ENCODE measurements around the gene CPNE7. TPM values are rescaled to one million over a fixed set of nuclear protein-coding genes. Genes with fewer than 3 reads are reported as not detected.

CPNE7 gene
- 1 to 10 TPM; 1.1 to 1.8 (median 1.2) TPM for total RNA-seq
- 0.97 TPM for total RNA-seq (2013)

DNA sequence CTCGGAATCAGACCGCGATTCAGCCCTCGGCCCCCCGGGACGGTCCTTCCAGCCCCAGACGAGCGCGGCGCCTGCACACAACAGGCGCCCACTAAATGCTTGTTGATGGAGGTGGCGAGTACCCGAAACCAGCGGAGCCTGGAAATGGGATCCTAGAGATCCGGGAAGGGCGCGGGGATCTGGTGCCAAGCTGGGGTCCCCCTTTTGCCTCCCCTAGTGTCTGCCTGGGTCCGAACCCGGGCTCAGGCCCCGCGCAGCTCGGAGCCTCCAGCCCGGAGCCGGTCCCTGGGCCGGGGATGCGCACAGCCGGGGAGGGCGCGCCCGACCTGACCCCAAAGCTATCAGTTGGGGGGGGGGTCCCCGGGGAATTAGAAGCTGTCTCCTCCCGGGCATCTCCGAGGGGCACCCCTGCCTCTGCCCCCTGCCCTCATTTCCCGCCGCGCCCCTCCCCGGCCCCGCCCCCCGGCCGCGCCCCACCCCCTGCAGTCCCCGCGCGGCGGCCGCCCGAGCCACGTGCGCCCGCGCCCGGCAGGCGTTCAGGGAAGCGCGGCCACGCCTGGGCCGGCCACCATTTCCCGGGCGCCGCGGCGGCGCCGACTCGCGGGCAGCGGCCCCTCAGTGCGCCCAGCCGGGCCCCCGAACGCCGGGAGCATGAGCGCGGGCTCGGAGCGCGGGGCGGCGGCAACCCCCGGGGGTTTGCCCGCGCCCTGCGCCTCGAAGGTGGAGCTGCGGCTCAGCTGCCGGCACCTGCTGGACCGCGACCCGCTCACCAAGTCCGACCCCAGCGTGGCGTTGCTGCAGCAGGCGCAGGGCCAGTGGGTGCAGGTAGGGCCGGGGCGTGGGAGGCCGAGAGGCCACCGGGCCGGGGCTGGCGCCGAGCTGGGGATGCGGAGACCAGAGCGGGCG is at the start of gene CPNE7:
Gene CPNE7, plus strand, starts transcription at position 512 of the 906 bp plus-strand sequence. Its CDS starts 140 bp downstream, at position 652.
- Histone ChIP-seq H3K27me3 (ENCODE audit: control insufficient read depth, insufficient read depth, low read length) (peaks cover 14% of the 10 kb centered on the region), H3K36me3 (ENCODE audit: control insufficient read depth, insufficient read depth, low read length) (no peaks in the 10 kb centered on the region), H3K4me3 (ENCODE audit: low read length) (peak within 1 kb of the TSS; percentile 14), H3K9me3 (ENCODE audit: control insufficient read depth, insufficient read depth, low read length) (peaks cover 4% of the 10 kb centered on the region), H3K27ac (ENCODE audit: low read length) (no peak within 1 kb of the TSS), H3K4me1 (ENCODE audit: control insufficient read depth, insufficient read depth, low read length) (peaks cover 21% of the 10 kb centered on the region)
- WGBS (ENCODE audit: insufficient coverage), result 1% methylated on average over 103 of the region's 103 CpGs
- no peaks in the 10 kb centered on the region for H3K9me3 Mint-ChIP-seq
- intact Hi-C loops (cut with micrococcal nuclease), result no loop called here
- no peak within 1 kb of the TSS for H3K27ac Mint-ChIP-seq
- peak in 2 of 3 donors; percentile 48 to 53 for ATAC-seq
- TF ChIP-seq, protein P1, sequence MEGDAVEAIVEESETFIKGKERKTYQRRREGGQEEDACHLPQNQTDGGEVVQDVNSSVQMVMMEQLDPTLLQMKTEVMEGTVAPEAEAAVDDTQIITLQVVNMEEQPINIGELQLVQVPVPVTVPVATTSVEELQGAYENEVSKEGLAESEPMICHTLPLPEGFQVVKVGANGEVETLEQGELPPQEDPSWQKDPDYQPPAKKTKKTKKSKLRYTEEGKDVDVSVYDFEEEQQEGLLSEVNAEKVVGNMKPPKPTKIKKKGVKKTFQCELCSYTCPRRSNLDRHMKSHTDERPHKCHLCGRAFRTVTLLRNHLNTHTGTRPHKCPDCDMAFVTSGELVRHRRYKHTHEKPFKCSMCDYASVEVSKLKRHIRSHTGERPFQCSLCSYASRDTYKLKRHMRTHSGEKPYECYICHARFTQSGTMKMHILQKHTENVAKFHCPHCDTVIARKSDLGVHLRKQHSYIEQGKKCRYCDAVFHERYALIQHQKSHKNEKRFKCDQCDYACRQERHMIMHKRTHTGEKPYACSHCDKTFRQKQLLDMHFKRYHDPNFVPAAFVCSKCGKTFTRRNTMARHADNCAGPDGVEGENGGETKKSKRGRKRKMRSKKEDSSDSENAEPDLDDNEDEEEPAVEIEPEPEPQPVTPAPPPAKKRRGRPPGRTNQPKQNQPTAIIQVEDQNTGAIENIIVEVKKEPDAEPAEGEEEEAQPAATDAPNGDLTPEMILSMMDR (IDR thresholded peaks at IDR 0.05), result no peak
- peak within 1 kb of the TSS; percentile 45 for H3K4me3 Mint-ChIP-seq
- H3K36me3 Mint-ChIP-seq, result no peaks in the 10 kb centered on the region
- peaks cover 0 to 11% of the 10 kb centered on the region in 2 donors for H3K4me1 Mint-ChIP-seq
- H3K27me3 Mint-ChIP-seq (ENCODE audit: low read depth in 2 of 2), result peaks cover 22 to 26% of the 10 kb centered on the region in 2 donors
- peak in 1 of 2 donors; percentile 53 for DNase-seq

DNA sequence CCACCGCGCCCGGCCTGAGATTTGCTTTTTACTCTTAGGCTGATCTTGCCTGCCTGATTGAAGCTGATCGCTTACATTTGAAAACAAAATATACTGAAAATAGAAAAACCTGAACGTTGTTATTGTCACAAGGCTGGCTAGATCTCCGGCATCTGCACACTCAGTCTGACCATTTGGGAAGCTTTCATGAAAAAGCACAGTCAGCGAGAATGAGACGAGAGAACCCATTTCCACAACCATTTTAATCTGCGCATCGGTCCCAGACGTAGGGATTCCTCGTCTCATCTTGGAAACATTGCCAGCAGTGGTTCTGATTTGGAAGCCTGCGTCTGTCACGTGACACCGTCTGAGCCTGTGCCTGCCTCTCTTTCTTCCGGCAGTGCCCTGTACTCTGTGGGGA is 46.5 kb upstream of the CPNE7 start:
- H3K36me3 ChIP-seq (ENCODE audit: control insufficient read depth, insufficient read depth, low read length), result peaks cover 69% of the 10 kb centered on the region
- Mint-ChIP-seq H3K9me3 (no peaks in the 10 kb centered on the region), H3K27ac (no peak overlapping the region), H3K4me1 (peaks cover 2 to 4% of the 10 kb centered on the region in 2 donors), H3K27me3 (ENCODE audit: low read depth in 2 of 2) (no peaks in the 10 kb centered on the region), H3K36me3 (no peaks in the 10 kb centered on the region), H3K4me3 (no peak overlapping the region)
- no peaks in the 10 kb centered on the region for H3K9me3 ChIP-seq (ENCODE audit: control insufficient read depth, insufficient read depth, low read length)
- WGBS (ENCODE audit: insufficient coverage), result 88% methylated on average over 16 of the region's 16 CpGs
- no peak overlapping the region for H3K27ac ChIP-seq (ENCODE audit: low read length)
- ATAC-seq (no peak), DNase-seq (no peak)
- no peak overlapping the region for H3K4me3 ChIP-seq (ENCODE audit: low read length)
- H3K27me3 ChIP-seq (ENCODE audit: control insufficient read depth, insufficient read depth, low read length), result no peaks in the 10 kb centered on the region
- peaks cover 12% of the 10 kb centered on the region for H3K4me1 ChIP-seq (ENCODE audit: control insufficient read depth, insufficient read depth, low read length)
- intact Hi-C loops (cut with micrococcal nuclease), result no loop called here
- TF ChIP-seq, protein P1 (IDR thresholded peaks at IDR 0.05), result no peak

DNA sequence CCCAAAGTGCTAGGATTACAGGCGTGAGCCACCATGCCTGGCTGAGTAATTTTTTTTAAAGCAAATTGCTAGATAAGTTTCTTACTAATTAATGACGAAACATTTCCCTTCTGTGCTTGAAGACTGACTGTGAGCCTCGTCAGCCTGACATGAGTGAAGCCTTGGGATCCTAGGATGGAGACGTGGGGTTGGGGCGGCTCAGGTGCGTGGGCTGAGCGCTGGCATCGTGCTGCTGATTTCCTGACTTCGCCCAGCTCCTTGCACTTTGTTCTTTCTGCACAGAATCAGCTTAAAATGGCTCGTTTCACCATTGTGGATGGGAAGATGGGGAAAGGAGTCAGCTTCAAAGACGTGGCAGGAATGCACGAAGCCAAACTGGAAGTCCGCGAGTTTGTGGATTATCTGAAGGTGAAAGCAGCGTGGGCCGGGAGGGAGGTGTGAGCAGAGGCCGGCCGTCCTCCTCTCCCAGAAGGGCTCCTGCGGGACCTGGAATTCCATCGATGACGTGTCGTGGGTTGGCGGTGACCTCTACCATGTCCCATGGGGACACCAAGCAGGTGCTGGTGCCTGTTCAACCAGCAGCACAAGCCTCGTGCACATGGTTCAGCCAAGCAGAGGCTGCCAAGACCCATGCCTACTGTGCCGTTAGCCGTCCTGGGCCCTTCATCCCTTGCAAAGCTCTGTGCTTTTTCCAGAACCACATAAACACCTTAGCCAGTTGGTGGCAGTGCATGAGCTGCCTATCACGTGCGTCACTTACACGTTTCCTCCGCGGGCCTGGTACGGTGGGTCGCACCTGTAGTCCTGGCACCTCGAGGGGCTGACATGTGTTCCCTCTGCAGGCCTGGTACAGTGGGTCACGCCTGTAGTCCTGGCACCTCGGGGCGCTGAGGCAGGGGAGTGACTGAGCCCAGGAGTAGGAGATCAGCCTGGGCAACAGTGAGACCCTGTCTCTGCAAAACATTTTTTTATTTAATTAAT is 44.9 kb upstream of the CPNE7 start:
- DNase-seq (no peak), ATAC-seq (no peak)
- intact Hi-C loops (cut with micrococcal nuclease), result no loop called here
- Histone ChIP-seq H3K27me3 (ENCODE audit: control insufficient read depth, insufficient read depth, low read length) (no peaks in the 10 kb centered on the region), H3K27ac (ENCODE audit: low read length) (no peak overlapping the region), H3K36me3 (ENCODE audit: control insufficient read depth, insufficient read depth, low read length) (peaks cover 65% of the 10 kb centered on the region), H3K9me3 (ENCODE audit: control insufficient read depth, insufficient read depth, low read length) (no peaks in the 10 kb centered on the region), H3K4me1 (ENCODE audit: control insufficient read depth, insufficient read depth, low read length) (peaks cover 22% of the 10 kb centered on the region), H3K4me3 (ENCODE audit: low read length) (no peak overlapping the region)
- Mint-ChIP-seq H3K27me3 (ENCODE audit: low read depth in 2 of 2) (no peaks in the 10 kb centered on the region), H3K9me3 (no peaks in the 10 kb centered on the region), H3K4me1 (peaks cover 13 to 14% of the 10 kb centered on the region in 2 donors), H3K4me3 (no peak overlapping the region), H3K27ac (no peak overlapping the region), H3K36me3 (no peaks in the 10 kb centered on the region)
- TF ChIP-seq, protein P1 (IDR thresholded peaks at IDR 0.05), result no peak
- 96% methylated on average over 37 of the region's 37 CpGs for whole genome bisulfite sequencing (ENCODE audit: insufficient coverage)

All from natural killer cell (primary cell).